ENCODE measurements around the gene M1AP. TPM values are rescaled to one million over a fixed set of nuclear protein-coding genes. Genes with fewer than 3 reads are reported as not detected.

Gene M1AP
- total and polyA plus RNA-seq, 5 donors from 2014 or later, result not detected

GRCh38 chr2:74531666-74532065, 116.5 kb downstream of the M1AP start:
- Mint-ChIP-seq H3K27ac (peak overlapping the region in 2 of 3 donors; percentile 17 to 49), H3K36me3 (peaks cover 27% of the 10 kb centered on the region), H3K4me1 (peaks cover 7 to 45% (median 27%) of the 10 kb centered on the region in 4 donors), H3K27me3 (no peaks in the 10 kb centered on the region), H3K4me3 (peak overlapping the region; percentile 54 to 96 (median 90)), H3K9me3 (no peaks in the 10 kb centered on the region)
- no peak overlapping the region for H3K27ac ChIP-seq (ENCODE audit: insufficient read depth, low read length, poor library complexity, severe bottlenecking)
- no peak for ATAC-seq (ENCODE audit: low read depth in 2 of 2)
- no peaks in the 10 kb centered on the region for H3K9me3 ChIP-seq (ENCODE audit: control insufficient read depth in 2 of 2, low read length in 2 of 2)
- H3K27me3 ChIP-seq (ENCODE audit: control insufficient read depth, insufficient read depth, low read length), result no peaks in the 10 kb centered on the region
- H3K36me3 ChIP-seq (ENCODE audit: control insufficient read depth, insufficient read depth, low read length), result peaks cover 16% of the 10 kb centered on the region
- no peak for DNase-seq
- peaks cover 27% of the 10 kb centered on the region for H3K4me1 ChIP-seq (ENCODE audit: control insufficient read depth, insufficient read depth, low read length, poor library complexity, severe bottlenecking)
- peak overlapping the region; percentile 75 for H3K4me3 ChIP-seq (ENCODE audit: low read depth, low read length)

- Mint-ChIP-seq H3K36me3 (peaks cover 37% of the 10 kb centered on the region), H3K9me3 (no peaks in the 10 kb centered on the region), H3K27ac (peak overlapping the region; percentile 89 to 95 (median 94)), H3K4me3 (peak overlapping the region; percentile 87 to 96 (median 94)), H3K4me1 (peaks cover 7 to 51% (median 30%) of the 10 kb centered on the region in 4 donors), H3K27me3 (no peaks in the 10 kb centered on the region)
- peaks cover 23% of the 10 kb centered on the region for H3K36me3 ChIP-seq (ENCODE audit: control insufficient read depth, insufficient read depth, low read length)
- ATAC-seq (ENCODE audit: low read depth in 2 of 2) (peak; percentile 5 to 7), DNase-seq (peak; percentile 31 to 60 (median 34))
- H3K27me3 ChIP-seq (ENCODE audit: control insufficient read depth, insufficient read depth, low read length), result no peaks in the 10 kb centered on the region
- peak overlapping the region; percentile 75 for H3K4me3 ChIP-seq (ENCODE audit: low read depth, low read length)
- H3K9me3 ChIP-seq (ENCODE audit: control insufficient read depth in 2 of 2, low read length in 2 of 2), result no peaks in the 10 kb centered on the region
- H3K4me1 ChIP-seq (ENCODE audit: control insufficient read depth, insufficient read depth, low read length, poor library complexity, severe bottlenecking), result peaks cover 27% of the 10 kb centered on the region
- peak overlapping the region; percentile 89 for H3K27ac ChIP-seq (ENCODE audit: insufficient read depth, low read length, poor library complexity, severe bottlenecking)
Measured at GRCh38 chr2:74530239-74531187, 117.6 kb downstream of the M1AP start.

GRCh38 chr2:74529357-74530238, 118.5 kb downstream of the M1AP start, which contains the start of the genes AUP1 and HTRA2:
Gene AUP1 (minus strand): TSS chr2:74529706. CDS start chr2:74529629, 77 bp downstream.
Gene HTRA2 (plus strand): TSS chr2:74529933. CDS start chr2:74530007, 74 bp downstream.
- DNase-seq (peak; percentile 78 to 98 (median 88)), ATAC-seq (ENCODE audit: low read depth in 2 of 2) (peak; percentile 91 to 92)
- peak within 1 kb of the TSS; percentile 92 to 95 (median 94) for H3K27ac Mint-ChIP-seq
- peak within 1 kb of the TSS; percentile 87 to 96 (median 94) for H3K4me3 Mint-ChIP-seq
- Histone ChIP-seq H3K4me1 (ENCODE audit: control insufficient read depth, insufficient read depth, low read length, poor library complexity, severe bottlenecking) (peaks cover 27% of the 10 kb centered on the region), H3K4me3 (ENCODE audit: low read depth, low read length) (peak within 1 kb of the TSS; percentile 75), H3K9me3 (ENCODE audit: control insufficient read depth in 2 of 2, low read length in 2 of 2) (no peaks in the 10 kb centered on the region), H3K27ac (ENCODE audit: insufficient read depth, low read length, poor library complexity, severe bottlenecking) (peak within 1 kb of the TSS; percentile 89), H3K36me3 (ENCODE audit: control insufficient read depth, insufficient read depth, low read length) (peaks cover 23% of the 10 kb centered on the region), H3K27me3 (ENCODE audit: control insufficient read depth, insufficient read depth, low read length) (no peaks in the 10 kb centered on the region)
- H3K9me3 Mint-ChIP-seq, result no peaks in the 10 kb centered on the region
- H3K4me1 Mint-ChIP-seq, result peaks cover 7 to 51% (median 30%) of the 10 kb centered on the region in 4 donors
- H3K36me3 Mint-ChIP-seq, result peaks cover 37% of the 10 kb centered on the region
- no peaks in the 10 kb centered on the region for H3K27me3 Mint-ChIP-seq

- Mint-ChIP-seq H3K9me3 (no peaks in the 10 kb centered on the region), H3K27me3 (no peaks in the 10 kb centered on the region), H3K27ac (peak overlapping the region; percentile 92 to 95 (median 94)), H3K4me3 (peak overlapping the region; percentile 87 to 96 (median 94)), H3K4me1 (peaks cover 7 to 51% (median 30%) of the 10 kb centered on the region in 4 donors), H3K36me3 (peaks cover 37% of the 10 kb centered on the region)
- Histone ChIP-seq H3K4me1 (ENCODE audit: control insufficient read depth, insufficient read depth, low read length, poor library complexity, severe bottlenecking) (peaks cover 27% of the 10 kb centered on the region), H3K27me3 (ENCODE audit: control insufficient read depth, insufficient read depth, low read length) (no peaks in the 10 kb centered on the region), H3K27ac (ENCODE audit: insufficient read depth, low read length, poor library complexity, severe bottlenecking) (peak overlapping the region; percentile 89), H3K9me3 (ENCODE audit: control insufficient read depth in 2 of 2, low read length in 2 of 2) (no peaks in the 10 kb centered on the region), H3K36me3 (ENCODE audit: control insufficient read depth, insufficient read depth, low read length) (peaks cover 23% of the 10 kb centered on the region), H3K4me3 (ENCODE audit: low read depth, low read length) (peak overlapping the region; percentile 69)
- peak; percentile 1 to 2 for ATAC-seq (ENCODE audit: low read depth in 2 of 2)
- DNase-seq, result no peak
Measured at GRCh38 chr2:74528600-74529356, 119.4 kb downstream of the M1AP start.

- peaks cover 23% of the 10 kb centered on the region for H3K36me3 ChIP-seq (ENCODE audit: control insufficient read depth, insufficient read depth, low read length)
- Mint-ChIP-seq H3K36me3 (peaks cover 33% of the 10 kb centered on the region), H3K4me3 (peak overlapping the region; percentile 87 to 96 (median 94)), H3K27ac (peak overlapping the region; percentile 92 to 95 (median 94)), H3K4me1 (peaks cover 7 to 51% (median 30%) of the 10 kb centered on the region in 4 donors), H3K9me3 (no peaks in the 10 kb centered on the region), H3K27me3 (peaks cover 3% of the 10 kb centered on the region)
- ATAC-seq (ENCODE audit: low read depth in 2 of 2) (no peak), DNase-seq (no peak)
- H3K4me3 ChIP-seq (ENCODE audit: low read depth, low read length), result no peak overlapping the region
- no peak overlapping the region for H3K27ac ChIP-seq (ENCODE audit: insufficient read depth, low read length, poor library complexity, severe bottlenecking)
- no peaks in the 10 kb centered on the region for H3K27me3 ChIP-seq (ENCODE audit: control insufficient read depth, insufficient read depth, low read length)
- H3K4me1 ChIP-seq (ENCODE audit: control insufficient read depth, insufficient read depth, low read length, poor library complexity, severe bottlenecking), result peaks cover 27% of the 10 kb centered on the region
- H3K9me3 ChIP-seq (ENCODE audit: control insufficient read depth in 2 of 2, low read length in 2 of 2), result no peaks in the 10 kb centered on the region
Measured at GRCh38 chr2:74527741-74528140, 120.4 kb downstream of the M1AP start.

- Histone ChIP-seq H3K27ac (ENCODE audit: insufficient read depth, low read length, poor library complexity, severe bottlenecking) (no peak overlapping the region), H3K9me3 (ENCODE audit: control insufficient read depth in 2 of 2, low read length in 2 of 2) (no peaks in the 10 kb centered on the region), H3K4me3 (ENCODE audit: low read depth, low read length) (no peak overlapping the region), H3K4me1 (ENCODE audit: control insufficient read depth, insufficient read depth, low read length, poor library complexity, severe bottlenecking) (peaks cover 26% of the 10 kb centered on the region), H3K27me3 (ENCODE audit: control insufficient read depth, insufficient read depth, low read length) (no peaks in the 10 kb centered on the region), H3K36me3 (ENCODE audit: control insufficient read depth, insufficient read depth, low read length) (peaks cover 23% of the 10 kb centered on the region)
- Mint-ChIP-seq H3K36me3 (peaks cover 27% of the 10 kb centered on the region), H3K4me3 (peak overlapping the region in 3 of 4 donors; percentile 29 to 87 (median 81)), H3K27me3 (peaks cover 13% of the 10 kb centered on the region), H3K27ac (no peak overlapping the region), H3K9me3 (no peaks in the 10 kb centered on the region), H3K4me1 (peaks cover 0 to 44% (median 23%) of the 10 kb centered on the region in 4 donors)
- DNase-seq, result no peak
- no peak for ATAC-seq (ENCODE audit: low read depth in 2 of 2)
Measured at GRCh38 chr2:74526649-74527230, 121.4 kb downstream of the M1AP start.

Measured in CD4-positive, CD25-positive, alpha-beta regulatory T cell (primary cell).